IgD-negative memory B cell (primary cell): ENCODE data around the gene KRT4. TPM values are rescaled to one million over a fixed set of nuclear protein-coding genes. Genes with fewer than 3 reads are reported as not detected.

Experiments
- H3K27ac Mint-ChIP-seq, 3 donors: one replicate each; pipeline ENCODE4 v1.8.0; 2020 to 2022; ENCODE audit warnings: mild to moderate bottlenecking in 3 of 3, mixed read lengths in 3 of 3, moderate library complexity in 1 of 3
- H3K27me3 Mint-ChIP-seq: one replicate; pipeline ENCODE4 v1.8.0; 2021; ENCODE audit warnings: mixed read lengths
- H3K36me3 Mint-ChIP-seq: one replicate; pipeline ENCODE4 v1.8.0; 2020; ENCODE audit warnings: mild to moderate bottlenecking, mixed read lengths
- H3K4me1 Mint-ChIP-seq, 3 donors: one replicate each; pipeline ENCODE4 v1.8.0; 2020 to 2022; ENCODE audit warnings: mixed read lengths in 3 of 3, mild to moderate bottlenecking in 1 of 3
- H3K4me3 Mint-ChIP-seq, 4 donors: one replicate each; pipeline ENCODE4 v1.8.0; 2020 to 2022; ENCODE audit warnings: mild to moderate bottlenecking in 4 of 4, mixed read lengths in 4 of 4, moderate library complexity in 3 of 4
- H3K9me3 Mint-ChIP-seq, 3 donors: one replicate each; pipeline ENCODE4 v1.8.0; 2020 to 2021; ENCODE audit warnings: mixed read lengths in 3 of 3, mild to moderate bottlenecking in 1 of 3
- polyA plus RNA-seq: library from polyadenylated mRNA; unstranded; fragments of 300-500 nt; fragmentation: Illumina TruSeq; gene quantifications from one replicate; pipeline ENCODE4 v1.2.3, GENCODE V29; 2021

KRT4 gene
- polyA plus RNA-seq, 1 donor from 2014 or later: not detected

DNA sequence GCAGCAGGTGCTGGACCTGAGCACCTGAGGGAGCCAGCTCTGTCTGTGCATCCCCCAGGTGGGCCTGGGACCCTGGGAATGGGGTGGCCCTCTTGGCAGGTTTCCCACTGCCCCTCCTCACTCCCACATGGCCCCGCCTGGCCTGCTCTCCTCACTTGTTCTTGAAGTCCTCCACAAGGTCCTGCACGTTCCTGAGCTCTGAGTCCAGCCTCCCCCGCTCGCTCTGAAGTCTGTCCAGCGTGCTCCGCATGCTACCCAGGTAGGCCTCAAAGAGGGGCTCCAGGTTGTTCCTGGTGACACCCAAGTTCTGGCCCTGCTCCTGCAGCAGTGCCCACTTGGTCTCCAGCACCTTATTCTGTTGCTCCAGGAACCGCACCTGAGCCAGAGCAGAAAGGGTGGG lies 17.3 kb upstream of the KRT4 start:
- H3K27ac Mint-ChIP-seq: no peak overlapping the region
- no peak overlapping the region for H3K4me3 Mint-ChIP-seq
- no peaks in the 10 kb centered on the region for H3K4me1 Mint-ChIP-seq
- no peaks in the 10 kb centered on the region for H3K9me3 Mint-ChIP-seq
- no peaks in the 10 kb centered on the region for H3K36me3 Mint-ChIP-seq
- peaks cover 4% of the 10 kb centered on the region for H3K27me3 Mint-ChIP-seq

DNA sequence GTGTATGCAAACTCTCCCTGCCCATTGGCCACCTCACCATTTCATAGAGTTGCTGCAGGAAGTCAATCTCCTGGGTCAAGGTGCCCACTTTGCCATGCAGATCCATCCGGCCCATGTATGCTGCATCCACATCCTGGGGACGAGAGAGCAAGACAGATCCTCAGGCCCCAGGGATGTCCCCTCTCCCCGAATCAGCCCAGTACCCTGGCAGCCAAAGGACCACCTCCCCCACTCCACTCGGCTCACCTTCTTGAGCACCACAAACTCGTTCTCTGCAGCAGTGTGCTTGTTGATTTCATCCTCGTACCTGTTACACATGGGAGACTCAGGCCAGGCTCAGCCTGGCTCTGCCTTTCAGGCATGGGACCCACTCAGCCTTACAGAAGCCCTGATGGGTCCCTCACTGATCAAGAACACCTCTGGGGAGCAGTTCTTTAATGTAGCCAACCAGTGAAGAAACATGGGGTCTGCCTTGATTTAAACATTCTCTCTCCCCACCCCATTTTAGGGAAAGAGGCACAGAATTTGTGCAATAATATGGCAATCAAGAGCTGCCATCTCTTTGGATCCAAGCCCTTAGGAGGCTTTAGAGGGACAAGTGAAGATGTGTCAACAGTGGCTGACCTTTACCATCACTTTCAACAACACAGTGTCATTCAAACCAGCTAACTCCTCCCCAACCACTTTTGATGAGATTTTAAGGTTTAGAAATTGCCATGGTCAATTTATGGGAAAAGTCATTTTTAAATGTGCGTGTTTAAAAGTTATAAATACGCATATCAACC lies 16.3 kb upstream of the KRT4 start:
- H3K27ac Mint-ChIP-seq: no peak overlapping the region

DNA sequence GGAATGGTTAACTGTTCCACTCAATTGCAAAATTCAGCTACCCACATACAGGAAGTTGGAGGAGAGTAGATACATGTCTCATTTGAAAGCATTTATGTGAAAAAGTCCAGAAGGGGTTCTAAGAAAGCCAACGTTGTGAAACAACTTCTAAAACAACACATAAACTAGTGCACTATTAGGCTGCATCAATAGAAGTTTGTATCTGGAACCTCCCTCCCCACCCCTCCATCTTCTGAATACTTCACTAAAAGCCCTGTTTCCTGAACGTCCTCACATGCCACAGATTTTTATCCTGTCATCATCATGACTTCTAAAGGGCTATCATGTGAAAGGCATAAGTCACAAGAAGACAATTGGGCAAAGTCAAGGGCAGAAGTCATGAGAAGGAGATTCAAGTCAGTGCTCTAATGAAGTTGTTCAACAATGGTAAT lies 14.7 kb upstream of the KRT4 start:
- no peaks in the 10 kb centered on the region for H3K9me3 Mint-ChIP-seq
- no peaks in the 10 kb centered on the region for H3K36me3 Mint-ChIP-seq
- H3K27ac Mint-ChIP-seq: no peak overlapping the region
- peaks cover 4% of the 10 kb centered on the region for H3K27me3 Mint-ChIP-seq
- no peak overlapping the region for H3K4me3 Mint-ChIP-seq
- H3K4me1 Mint-ChIP-seq: no peaks in the 10 kb centered on the region

More for the DNA sequence above, 16.3 kb upstream of the KRT4 start:
- Mint-ChIP-seq H3K36me3 (no peaks in the 10 kb centered on the region), H3K4me1 (no peaks in the 10 kb centered on the region), H3K4me3 (no peak overlapping the region), H3K27me3 (peaks cover 6% of the 10 kb centered on the region), H3K9me3 (no peaks in the 10 kb centered on the region)

DNA sequence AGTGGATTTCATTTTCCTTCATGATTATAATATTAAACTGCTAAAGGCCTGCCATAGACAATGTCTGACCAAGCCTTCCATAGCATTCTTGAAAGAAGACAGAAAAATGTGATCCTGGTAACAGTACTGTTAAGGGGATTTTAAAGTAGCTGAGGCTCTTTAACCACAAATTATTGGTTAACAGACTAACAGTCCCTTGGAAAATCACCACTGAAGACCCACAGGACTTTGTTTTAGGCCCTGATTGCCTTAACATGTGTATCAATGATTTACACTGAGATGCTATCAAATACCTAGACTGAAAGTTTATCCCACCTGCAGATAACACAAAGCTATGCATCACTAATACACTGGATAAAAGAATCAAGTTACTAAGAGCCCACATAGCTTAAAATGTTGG lies 14.2 kb upstream of the KRT4 start:
- Mint-ChIP-seq H3K4me3 (no peak overlapping the region), H3K27ac (no peak overlapping the region), H3K36me3 (no peaks in the 10 kb centered on the region), H3K27me3 (peaks cover 5% of the 10 kb centered on the region), H3K9me3 (no peaks in the 10 kb centered on the region), H3K4me1 (no peaks in the 10 kb centered on the region)

DNA sequence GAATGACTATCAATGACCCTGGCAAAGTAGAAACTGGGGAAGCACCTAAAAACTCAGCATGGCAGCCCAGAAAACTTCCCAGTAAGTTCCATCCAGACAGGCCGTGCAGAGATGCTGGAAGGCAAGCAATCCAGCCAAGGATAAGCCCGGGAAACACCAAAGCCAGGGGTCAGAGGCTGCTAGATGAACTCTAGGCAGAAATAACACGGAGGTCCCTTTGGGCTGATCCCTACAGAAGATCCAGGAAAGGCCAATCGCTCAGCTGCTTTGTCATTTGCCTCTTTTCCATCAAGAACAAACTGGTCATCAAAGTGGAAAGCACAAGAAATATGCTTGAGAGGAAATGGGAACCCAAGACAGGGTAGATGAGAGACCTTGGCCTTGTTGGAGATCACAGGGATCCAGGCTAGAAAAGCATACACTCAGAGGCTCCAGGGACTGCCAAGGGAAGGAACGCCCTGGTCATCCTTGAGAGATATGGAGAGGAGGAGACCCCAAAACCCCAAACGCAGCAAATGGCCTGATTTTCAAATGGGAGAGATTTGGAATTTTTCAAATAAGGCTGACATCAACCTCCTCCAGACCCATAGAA lies 13.7 kb upstream of the KRT4 start:
- Mint-ChIP-seq H3K27me3 (peaks cover 5% of the 10 kb centered on the region), H3K36me3 (no peaks in the 10 kb centered on the region), H3K4me1 (no peaks in the 10 kb centered on the region), H3K9me3 (no peaks in the 10 kb centered on the region), H3K27ac (no peak overlapping the region), H3K4me3 (no peak overlapping the region)

DNA sequence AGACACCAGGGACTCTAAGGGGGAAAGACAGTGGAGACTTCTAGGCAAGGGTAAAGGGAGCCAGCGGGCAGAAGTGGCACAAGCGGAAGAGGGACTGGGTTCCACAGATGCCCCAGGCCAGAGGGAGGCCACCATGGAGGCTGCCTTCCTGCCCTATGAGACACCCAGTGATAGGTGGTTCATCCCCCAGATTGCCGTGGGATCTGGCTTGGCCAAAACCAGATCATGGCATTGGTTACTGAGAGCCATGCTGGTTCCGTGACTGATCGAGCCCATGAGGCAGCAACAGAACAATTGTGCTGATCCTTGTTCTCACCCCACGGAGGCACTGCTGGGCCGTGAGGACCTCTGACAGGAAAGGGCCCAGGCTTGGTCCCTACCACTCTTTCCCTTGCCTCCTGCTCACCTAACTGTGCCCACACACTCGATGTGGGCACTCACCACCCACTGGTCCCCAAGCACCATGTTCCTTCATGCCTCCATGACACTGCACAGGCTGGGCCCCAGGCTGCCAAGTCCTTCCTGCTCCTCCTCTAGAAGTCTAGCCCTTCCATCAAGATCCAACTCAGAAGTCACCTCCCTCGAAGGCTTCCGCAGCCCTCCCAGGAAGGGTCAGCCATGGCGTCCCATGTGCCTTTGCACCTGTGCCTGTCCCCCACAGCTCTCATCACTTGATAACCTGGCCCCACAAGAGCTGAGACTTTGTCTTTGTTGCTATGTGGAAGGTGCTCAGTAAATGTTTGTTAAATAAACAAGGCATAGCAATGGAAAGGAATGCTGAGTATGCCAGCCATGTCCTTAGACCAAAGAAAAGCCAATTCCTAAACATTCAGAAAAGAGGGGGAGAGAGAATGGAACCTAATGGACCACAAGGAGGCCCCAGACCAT lies 12.9 kb upstream of the KRT4 start:
- peaks cover 5% of the 10 kb centered on the region for H3K27me3 Mint-ChIP-seq
- no peaks in the 10 kb centered on the region for H3K36me3 Mint-ChIP-seq
- H3K9me3 Mint-ChIP-seq: no peaks in the 10 kb centered on the region
- no peaks in the 10 kb centered on the region for H3K4me1 Mint-ChIP-seq
- no peak overlapping the region for H3K4me3 Mint-ChIP-seq
- H3K27ac Mint-ChIP-seq: no peak overlapping the region

DNA sequence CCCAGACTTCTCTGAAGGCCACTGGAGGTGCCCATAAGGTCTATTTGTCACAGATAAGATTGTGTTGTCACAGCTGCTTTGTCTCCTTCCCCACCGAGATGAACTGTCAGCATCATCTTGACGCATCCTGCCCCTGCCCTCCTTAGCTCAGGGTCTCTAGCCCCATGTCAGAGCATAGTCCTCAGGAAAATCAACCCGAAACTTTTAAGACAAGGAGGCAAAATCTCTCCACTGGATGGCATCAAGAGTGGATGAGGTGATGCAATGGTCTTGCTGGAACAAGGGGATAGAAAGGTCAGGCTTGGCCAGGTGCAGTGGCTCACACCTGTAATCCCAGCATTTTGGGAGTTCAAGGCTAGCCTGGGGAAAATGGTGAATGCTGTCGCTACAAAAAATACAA lies 12.0 kb upstream of the KRT4 start:
- Mint-ChIP-seq H3K4me3 (no peak overlapping the region), H3K9me3 (no peaks in the 10 kb centered on the region)

DNA sequence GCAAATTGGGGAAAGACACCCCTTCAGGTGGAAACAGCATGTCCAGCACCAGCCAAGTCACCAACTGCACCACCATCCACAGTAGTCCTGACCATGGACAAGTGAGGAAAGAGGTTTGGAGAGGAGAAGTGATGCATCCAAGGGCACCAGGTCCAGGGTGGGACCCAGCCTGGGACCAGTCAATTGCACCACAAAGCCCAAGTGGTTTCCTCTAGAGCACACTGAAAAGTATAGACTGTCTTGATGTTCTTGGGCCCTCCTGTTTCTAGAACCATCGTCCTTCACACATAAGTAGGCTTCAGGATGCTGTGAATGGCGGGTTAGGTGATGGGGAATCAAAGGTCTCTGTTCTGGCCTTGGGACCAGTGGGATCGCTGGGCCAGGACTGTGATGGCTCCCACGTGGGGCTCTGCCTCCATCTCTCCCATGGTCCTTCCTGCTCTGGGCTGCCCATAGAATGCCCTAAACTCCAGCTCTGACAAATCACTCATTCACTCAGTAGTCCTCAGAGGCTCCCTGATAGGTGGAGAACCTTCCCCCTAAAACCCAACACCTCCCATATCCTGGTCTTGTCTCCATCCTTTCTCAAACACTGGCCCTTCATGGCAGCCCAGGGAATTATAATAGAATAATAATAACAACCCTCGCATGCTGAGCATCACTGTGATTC lies 11.0 kb upstream of the KRT4 start:
- no peak overlapping the region for H3K4me3 Mint-ChIP-seq
- no peaks in the 10 kb centered on the region for H3K9me3 Mint-ChIP-seq
- no peaks in the 10 kb centered on the region for H3K36me3 Mint-ChIP-seq
- H3K4me1 Mint-ChIP-seq: no peaks in the 10 kb centered on the region
- no peak overlapping the region for H3K27ac Mint-ChIP-seq
- H3K27me3 Mint-ChIP-seq: peaks cover 5% of the 10 kb centered on the region

More for the DNA sequence above, 12.0 kb upstream of the KRT4 start:
- Mint-ChIP-seq H3K36me3 (no peaks in the 10 kb centered on the region), H3K27ac (no peak overlapping the region), H3K27me3 (peaks cover 5% of the 10 kb centered on the region), H3K4me1 (no peaks in the 10 kb centered on the region)

DNA sequence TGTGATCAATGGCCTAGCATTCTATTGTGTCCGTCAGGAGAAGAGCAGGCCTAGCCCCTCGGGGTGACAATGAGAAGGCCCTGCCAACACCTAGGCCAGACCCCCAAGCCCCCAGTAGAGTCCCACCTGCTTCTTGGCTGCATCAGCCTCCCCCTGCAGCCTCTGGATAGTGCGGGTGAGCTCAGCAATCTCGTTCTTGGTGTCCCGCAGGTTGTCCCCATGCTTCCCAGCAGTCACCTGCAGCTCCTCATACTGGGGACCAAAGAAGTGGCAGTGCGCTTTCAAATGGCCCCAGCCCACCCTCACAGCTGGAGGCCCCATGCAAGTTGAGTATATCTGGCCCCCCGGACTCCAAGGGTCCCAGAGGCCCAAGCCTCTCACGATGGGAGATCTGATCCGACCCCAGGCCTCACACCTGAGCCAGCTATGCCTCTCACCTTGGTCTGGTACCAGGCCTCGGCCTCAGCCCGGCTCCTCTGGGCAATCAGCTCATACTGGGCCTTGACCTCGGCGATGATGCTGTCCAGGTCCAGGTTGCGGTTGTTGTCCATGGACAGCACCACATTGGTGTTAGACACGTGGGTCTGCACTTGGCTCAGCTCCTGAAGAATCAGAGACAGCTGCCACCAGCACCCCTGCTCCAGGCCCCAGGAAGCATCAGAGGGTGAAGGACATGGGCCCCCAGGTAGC lies 10.0 kb upstream of the KRT4 start:
- H3K9me3 Mint-ChIP-seq: no peaks in the 10 kb centered on the region
- H3K27ac Mint-ChIP-seq: peak overlapping the region in 1 of 3 donors; percentile 43
- no peak overlapping the region for H3K4me3 Mint-ChIP-seq
- peaks cover 5% of the 10 kb centered on the region for H3K27me3 Mint-ChIP-seq
- H3K4me1 Mint-ChIP-seq: no peaks in the 10 kb centered on the region
- no peaks in the 10 kb centered on the region for H3K36me3 Mint-ChIP-seq

DNA sequence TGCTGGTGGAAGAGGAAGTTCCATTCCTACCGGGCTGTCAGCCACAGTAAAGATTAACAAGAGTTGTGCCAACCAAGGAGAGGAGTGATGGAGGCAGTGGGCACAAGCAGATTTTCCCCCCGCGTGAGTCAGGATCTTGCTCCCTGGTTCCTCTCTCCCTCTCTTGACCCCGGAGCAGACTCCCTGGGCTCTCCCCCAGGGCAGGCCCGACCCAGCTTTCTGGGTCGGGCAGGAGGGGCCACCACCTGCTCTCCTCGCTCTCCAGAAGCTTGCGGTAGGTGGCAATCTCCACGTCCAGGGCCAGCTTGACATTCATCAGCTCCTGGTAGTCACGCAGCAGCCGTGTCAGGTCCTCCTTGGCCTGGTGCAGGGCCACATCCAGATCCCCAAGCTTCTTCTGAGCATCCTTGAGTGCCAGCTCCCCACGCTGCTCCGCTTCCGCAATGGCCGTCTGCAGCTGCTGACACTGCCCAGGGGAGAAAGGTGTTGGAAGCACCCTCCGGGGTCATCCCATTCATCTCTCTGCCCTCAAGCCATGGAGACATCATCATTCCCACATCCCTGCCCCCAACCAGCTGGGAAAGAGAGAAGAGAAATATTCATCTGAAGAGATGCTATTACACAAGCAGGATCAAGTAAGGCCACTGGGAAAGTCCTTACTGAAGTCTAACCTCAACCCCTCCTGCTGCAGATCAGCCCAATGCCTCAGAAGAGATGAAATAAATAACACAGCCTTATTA lies 9.0 kb upstream of the KRT4 start:
- no peak overlapping the region for H3K4me3 Mint-ChIP-seq
- H3K27ac Mint-ChIP-seq: no peak overlapping the region
- H3K36me3 Mint-ChIP-seq: no peaks in the 10 kb centered on the region
- H3K4me1 Mint-ChIP-seq: no peaks in the 10 kb centered on the region
- H3K9me3 Mint-ChIP-seq: no peaks in the 10 kb centered on the region
- H3K27me3 Mint-ChIP-seq: peaks cover 7% of the 10 kb centered on the region

DNA sequence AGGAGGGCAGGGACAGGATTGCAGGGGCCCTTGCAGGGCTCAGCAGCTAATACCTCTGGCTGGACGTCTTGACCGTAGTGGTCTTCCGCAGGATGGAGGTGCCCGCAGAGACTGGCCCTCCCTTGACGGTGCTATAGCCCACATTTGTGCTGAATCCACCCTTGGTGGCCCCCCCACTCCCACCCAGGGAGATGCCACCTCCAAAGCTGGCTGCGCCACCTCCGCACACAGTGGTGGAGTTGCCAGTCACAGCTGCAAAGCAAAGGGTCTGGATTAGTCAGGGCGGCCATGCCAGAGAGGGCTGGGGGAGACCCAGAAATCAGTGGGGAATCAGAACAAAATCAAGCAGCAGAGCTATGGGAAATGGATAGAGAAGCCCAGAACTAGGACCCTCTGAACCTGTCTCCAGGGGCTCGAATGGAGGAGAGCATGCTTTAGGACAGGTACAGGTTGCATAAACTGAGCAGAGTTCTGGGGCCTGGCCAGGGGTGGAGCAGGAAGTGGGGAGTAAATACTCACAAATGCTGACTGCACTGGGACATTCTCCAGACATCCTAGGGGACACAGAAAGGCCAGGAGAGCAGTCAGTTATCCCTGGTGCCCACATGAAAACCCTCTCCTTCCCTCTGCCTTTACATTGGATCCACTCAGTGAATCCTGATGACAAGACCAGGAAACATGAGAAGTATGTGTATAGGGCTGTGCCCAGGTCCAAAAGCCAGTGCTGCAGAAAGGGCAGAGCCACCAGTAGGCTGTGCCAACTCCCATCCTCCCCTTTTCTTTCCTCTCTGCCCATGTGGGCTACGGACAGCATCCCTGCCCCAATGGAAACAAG lies 8.1 kb upstream of the KRT4 start:
- Mint-ChIP-seq H3K27ac (peak overlapping the region in 1 of 3 donors; percentile 44), H3K4me3 (no peak overlapping the region), H3K36me3 (no peaks in the 10 kb centered on the region), H3K27me3 (peaks cover 14% of the 10 kb centered on the region), H3K4me1 (no peaks in the 10 kb centered on the region), H3K9me3 (no peaks in the 10 kb centered on the region)

DNA sequence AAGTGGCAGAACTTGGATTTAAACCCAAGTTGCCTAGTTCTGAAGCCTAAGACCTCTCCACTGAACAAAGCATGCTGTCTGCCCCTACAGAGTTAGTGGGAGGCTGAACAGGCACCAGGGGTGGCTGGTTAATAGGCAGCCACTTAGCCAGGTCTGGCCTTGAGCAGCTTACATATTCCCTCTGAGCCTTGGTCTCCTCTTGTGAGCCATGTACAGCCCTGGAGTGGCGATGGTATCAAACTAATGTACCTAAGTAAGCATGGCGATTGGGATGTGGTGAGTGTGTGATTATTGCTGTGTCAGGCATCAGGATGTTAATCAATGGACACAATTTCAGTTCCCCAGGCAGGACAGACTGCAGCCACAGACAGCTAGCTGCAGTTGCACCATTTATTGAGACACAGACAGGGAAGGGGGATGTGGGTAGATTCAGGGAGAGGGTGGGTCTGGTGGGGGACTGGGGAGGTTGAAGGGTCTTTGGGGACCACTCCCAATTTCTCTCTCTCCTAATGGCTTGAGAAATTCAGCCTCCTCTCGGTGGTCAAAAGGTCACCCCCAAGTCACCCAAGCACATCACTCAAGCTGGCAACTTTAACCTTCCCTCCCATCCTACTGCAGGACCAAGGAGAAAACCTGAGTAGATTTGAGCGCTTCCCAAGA lies 7.3 kb upstream of the KRT4 start:
- Mint-ChIP-seq H3K27ac (no peak overlapping the region), H3K36me3 (no peaks in the 10 kb centered on the region), H3K27me3 (peaks cover 14% of the 10 kb centered on the region), H3K4me1 (no peaks in the 10 kb centered on the region), H3K4me3 (no peak overlapping the region), H3K9me3 (no peaks in the 10 kb centered on the region)

DNA sequence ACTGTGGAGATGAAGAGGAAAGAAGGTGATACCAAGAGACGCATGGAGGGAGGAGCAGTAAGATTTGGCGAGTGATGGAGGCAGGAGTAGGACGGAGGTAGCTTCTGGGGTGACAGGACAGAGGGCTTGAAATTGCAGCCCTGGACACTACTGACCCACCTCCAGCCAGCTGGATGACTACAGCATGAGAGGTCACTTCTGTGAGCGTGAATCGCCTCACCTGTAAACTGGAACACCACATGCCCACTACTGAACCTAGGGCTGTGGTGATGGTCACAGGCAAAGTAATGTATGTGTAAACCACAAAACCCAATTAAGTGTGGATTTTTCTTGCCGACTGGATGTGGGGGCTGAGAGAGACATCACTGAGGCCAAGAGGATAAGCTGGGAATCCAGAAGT lies 6.6 kb upstream of the KRT4 start:
- Mint-ChIP-seq H3K27me3 (peaks cover 10% of the 10 kb centered on the region), H3K4me3 (no peak overlapping the region), H3K36me3 (peaks cover under 1% of the 10 kb centered on the region), H3K27ac (no peak overlapping the region), H3K9me3 (no peaks in the 10 kb centered on the region), H3K4me1 (no peaks in the 10 kb centered on the region)
